ENCODE measurements around the gene PHLPP2. TPM values are rescaled to one million over a fixed set of nuclear protein-coding genes. Genes with fewer than 3 reads are reported as not detected.
"Not testable (repeated sequence)": the region's sequence is repeated elsewhere in the genome, so short reads cannot be mapped to it uniquely, and the experiment has no call there.

Gene PHLPP2
- total and polyA plus RNA-seq, 7 donors: 0.96 to 5.2 (median 3.7) TPM

GRCh38 chr16:71689901-71690300 is 34.6 kb downstream of the PHLPP2 start:
- Histone ChIP-seq H3K27me3 (ENCODE audit: insufficient read depth in 3 of 3, low read length in 2 of 3) (no peaks in the 10 kb centered on the region), H3K4me3 (no peak overlapping the region), H3K4me1 (no peaks in the 10 kb centered on the region), H3K9me3 (no peaks in the 10 kb centered on the region), H3K36me3 (ENCODE audit: insufficient read depth in 1 of 2, low read depth in 1 of 2) (peaks cover 4 to 46% of the 10 kb centered on the region in 2 donors), H3K27ac (no peak overlapping the region)
- DNase-seq (no peak), ATAC-seq (no peak)
- 0% methylated on average over 1 of the region's 1 CpG for WGBS, 3 donors
- intact Hi-C loops (cut with DNase I): no loop called here
- TF ChIP-seq CTCF (IDR thresholded peaks at IDR 0.05): no peak

DNA sequence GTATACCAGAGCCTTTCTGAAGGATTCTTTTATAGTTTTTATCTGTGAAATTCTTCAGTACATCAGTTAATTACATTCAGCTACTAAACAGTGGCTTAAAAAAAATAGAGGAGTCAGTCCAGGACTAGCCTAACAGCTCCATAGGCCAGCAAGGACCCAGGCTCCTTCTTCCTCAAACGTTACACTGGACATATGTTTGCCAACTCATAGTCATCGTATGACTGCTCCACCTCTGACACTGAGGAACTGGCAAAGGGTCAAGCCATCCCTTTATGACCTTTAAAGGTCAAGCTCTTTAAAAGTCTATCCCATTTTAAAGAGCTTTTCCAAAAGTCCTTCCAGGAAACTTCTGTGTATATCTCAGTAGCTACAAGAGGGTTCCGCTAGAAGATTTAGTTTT is 36.6 kb downstream of the PHLPP2 start:
- H3K36me3 ChIP-seq (ENCODE audit: insufficient read depth in 1 of 2, low read depth in 1 of 2): peaks cover 6 to 64% of the 10 kb centered on the region in 2 donors
- H3K27ac ChIP-seq: no peak overlapping the region
- H3K27me3 ChIP-seq (ENCODE audit: insufficient read depth in 3 of 3, low read length in 2 of 3): no peaks in the 10 kb centered on the region
- no peak overlapping the region for H3K4me3 ChIP-seq
- no peaks in the 10 kb centered on the region for H3K4me1 ChIP-seq
- intact Hi-C loops (cut with DNase I): no loop called here
- DNase-seq (no peak), ATAC-seq (no peak)
- no peak for TF ChIP-seq CTCF (IDR thresholded peaks at IDR 0.05)
- 59 to 73% (median 69%) methylated on average over 3 of the region's 3 CpGs for WGBS, 3 donors
- H3K9me3 ChIP-seq: no peaks in the 10 kb centered on the region

DNA sequence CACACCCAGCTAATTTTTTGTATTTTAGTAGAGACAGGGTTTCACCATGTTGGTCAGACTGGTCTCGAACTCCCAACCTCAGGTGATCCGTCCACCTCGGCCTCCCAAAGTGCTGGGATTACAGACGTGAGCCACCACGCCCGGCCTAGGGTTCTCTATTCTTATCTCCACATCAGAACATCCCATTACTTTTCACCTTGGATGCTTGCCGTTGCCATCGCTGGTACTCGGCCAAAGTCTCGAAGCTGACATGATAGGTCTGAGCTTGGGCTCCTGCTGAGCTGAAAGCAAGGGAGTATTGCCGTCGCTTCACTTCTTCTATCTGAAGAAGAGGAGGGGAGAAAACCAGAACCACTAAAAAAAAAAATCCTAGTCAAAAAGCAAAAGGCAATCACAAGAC is 40.2 kb downstream of the PHLPP2 start:
- DNase-seq; H3K4me3 ChIP-seq; H3K9me3 ChIP-seq; ATAC-seq; H3K27ac ChIP-seq; H3K4me1 ChIP-seq; intact Hi-C loops (cut with DNase I); H3K27me3 ChIP-seq (ENCODE audit: insufficient read depth in 3 of 3, low read length in 2 of 3): not testable (repeated sequence)
- 93 to 95% (median 95%) methylated on average over 12 of the region's 12 CpGs for WGBS, 3 donors
- peaks cover 6 to 82% of the 10 kb centered on the region in 2 donors for H3K36me3 ChIP-seq (ENCODE audit: insufficient read depth in 1 of 2, low read depth in 1 of 2)

DNA sequence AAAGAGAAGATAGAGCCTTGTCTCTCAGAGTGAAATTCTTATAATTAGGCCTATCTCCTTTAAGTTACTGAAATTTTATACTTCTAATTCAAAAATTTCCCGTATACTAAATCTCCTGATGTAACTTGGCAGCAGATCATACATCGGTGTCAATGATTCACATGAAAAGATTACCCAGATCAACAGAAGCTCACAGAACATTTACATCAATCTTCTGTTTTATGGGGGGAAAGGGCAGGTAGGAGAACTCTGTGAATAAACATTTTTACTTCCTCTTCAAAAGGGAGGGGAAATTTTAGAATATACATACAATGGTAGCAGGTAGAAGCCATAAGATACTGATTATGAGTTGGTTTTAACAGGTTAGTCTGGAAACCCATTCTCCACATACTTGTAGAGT is 43.1 kb downstream of the PHLPP2 start:
- no peaks in the 10 kb centered on the region for H3K4me1 ChIP-seq
- no peaks in the 10 kb centered on the region for H3K27me3 ChIP-seq (ENCODE audit: insufficient read depth in 3 of 3, low read length in 2 of 3)
- WGBS, 3 donors: 90 to 92% (median 91%) methylated on average over 2 of the region's 2 CpGs
- no peak overlapping the region for H3K4me3 ChIP-seq
- DNase-seq: no peak
- H3K27ac ChIP-seq: no peak overlapping the region
- intact Hi-C loops (cut with DNase I): no loop called here
- TF ChIP-seq CTCF (IDR thresholded peaks at IDR 0.05): no peak
- ATAC-seq: no peak
- H3K9me3 ChIP-seq: no peaks in the 10 kb centered on the region
- peaks cover 6 to 90% of the 10 kb centered on the region in 2 donors for H3K36me3 ChIP-seq (ENCODE audit: insufficient read depth in 1 of 2, low read depth in 1 of 2)

DNA sequence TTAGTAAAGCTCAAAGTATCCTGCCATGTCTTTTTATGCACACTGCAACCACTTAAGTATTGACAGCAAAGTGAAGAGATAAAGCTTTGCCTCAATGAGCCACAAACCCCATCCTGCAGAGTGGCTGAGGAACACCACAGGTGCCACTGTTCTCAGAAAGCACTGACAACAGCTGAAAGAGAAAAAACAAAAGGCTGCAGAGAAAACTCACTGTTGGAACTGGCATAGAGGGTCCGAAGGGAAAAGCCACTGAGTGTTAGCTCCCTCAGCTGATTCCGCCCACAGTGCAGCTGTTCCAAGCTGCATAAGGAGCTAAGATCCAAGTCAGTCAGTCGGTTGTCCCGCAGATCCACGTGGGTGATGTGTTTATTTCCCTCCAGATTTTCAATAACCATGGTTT is 48.3 kb downstream of the PHLPP2 start:
- Histone ChIP-seq H3K4me1 (no peaks in the 10 kb centered on the region), H3K27me3 (ENCODE audit: insufficient read depth in 3 of 3, low read length in 2 of 3) (no peaks in the 10 kb centered on the region), H3K9me3 (no peaks in the 10 kb centered on the region), H3K36me3 (ENCODE audit: insufficient read depth in 1 of 2, low read depth in 1 of 2) (peaks cover 0 to 95% of the 10 kb centered on the region in 2 donors), H3K27ac (no peak overlapping the region), H3K4me3 (no peak overlapping the region)
- WGBS, 3 donors: 49 to 62% (median 51%) methylated on average over 5 of the region's 5 CpGs
- intact Hi-C loops (cut with DNase I): no loop called here
- no peak for DNase-seq
- TF ChIP-seq CTCF (IDR thresholded peaks at IDR 0.05): no peak
- ATAC-seq: no peak
